ENCODE measurements around the gene JAZF1. TPM values are rescaled to one million over a fixed set of nuclear protein-coding genes. Genes with fewer than 3 reads are reported as not detected.

The JAZF1 gene
- total and polyA plus RNA-seq, 9 donors, result 10.4 to 36.0 (median 19.9) TPM

GRCh38 chr7:27911920-27912319 lies 268.7 kb downstream of the JAZF1 start:
- DNase-seq, result no peak
- H3K27ac ChIP-seq, result no peak overlapping the region
- no peaks in the 10 kb centered on the region for H3K4me1 ChIP-seq (ENCODE audit: insufficient read depth)
- TF ChIP-seq CTCF (IDR thresholded peaks at IDR 0.05) (no peak), EP300 (IDR thresholded peaks at IDR 0.05) (no peak), POLR2A (IDR thresholded peaks at IDR 0.05) (no peak)
- H3K36me3 ChIP-seq, result no peaks in the 10 kb centered on the region
- H3K27me3 ChIP-seq, result no peaks in the 10 kb centered on the region
- 89 to 91% (median 90%) methylated on average over 3 of the region's 3 CpGs for WGBS, 3 donors
- intact Hi-C loops (cut with DNase I), result no loop called here
- H3K9me3 ChIP-seq, result no peaks in the 10 kb centered on the region
- H3K4me3 ChIP-seq, result no peak overlapping the region

GRCh38 chr7:27910326-27910725 lies 270.3 kb downstream of the JAZF1 start:
- 81 to 87% (median 82%) methylated on average over 3 of the region's 3 CpGs for WGBS, 3 donors
- intact Hi-C loops (cut with DNase I), result no loop called here
- TF ChIP-seq EP300 (IDR thresholded peaks at IDR 0.05) (no peak), POLR2A (IDR thresholded peaks at IDR 0.05) (no peak), CTCF (IDR thresholded peaks at IDR 0.05) (no peak)

GRCh38 chr7:27908534-27909165 lies 271.9 kb downstream of the JAZF1 start:
- Histone ChIP-seq H3K4me1 (ENCODE audit: insufficient read depth) (no peaks in the 10 kb centered on the region), H3K4me3 (no peak overlapping the region), H3K27ac (no peak overlapping the region), H3K9me3 (no peaks in the 10 kb centered on the region), H3K36me3 (no peaks in the 10 kb centered on the region), H3K27me3 (no peaks in the 10 kb centered on the region)
- no peak for DNase-seq
- TF ChIP-seq POLR2A (IDR thresholded peaks at IDR 0.05) (no peak), EP300 (IDR thresholded peaks at IDR 0.05) (no peak), CTCF (IDR thresholded peaks at IDR 0.05) (no peak)
- intact Hi-C loops (cut with DNase I), result loop anchor here in 1 of 4 donors (10.0 kb wide), 1 partner anchor 164 kb away; the partner anchor contains the start of gene TAX1BP1
- 97 to 99% (median 98%) methylated on average over 4 of the region's 4 CpGs for WGBS, 3 donors

More at GRCh38 chr7:27910326-27910725, 270.3 kb downstream of the JAZF1 start:
- no peak for DNase-seq
- Histone ChIP-seq H3K27ac (no peak overlapping the region), H3K36me3 (no peaks in the 10 kb centered on the region), H3K4me1 (ENCODE audit: insufficient read depth) (no peaks in the 10 kb centered on the region), H3K4me3 (no peak overlapping the region), H3K9me3 (no peaks in the 10 kb centered on the region), H3K27me3 (no peaks in the 10 kb centered on the region)

GRCh38 chr7:27906385-27907091 lies 274.1 kb downstream of the JAZF1 start:
- 82 to 85% (median 83%) methylated on average over 4 of the region's 4 CpGs for WGBS, 3 donors
- no peaks in the 10 kb centered on the region for H3K36me3 ChIP-seq

More at GRCh38 chr7:27906385-27907091, 274.1 kb downstream of the JAZF1 start:
- no peak for TF ChIP-seq POLR2A (IDR thresholded peaks at IDR 0.05)
- no peak for TF ChIP-seq CTCF (IDR thresholded peaks at IDR 0.05)
- no peak for TF ChIP-seq EP300 (IDR thresholded peaks at IDR 0.05)
- no peak for DNase-seq
- no peaks in the 10 kb centered on the region for H3K9me3 ChIP-seq
- intact Hi-C loops (cut with DNase I), result loop anchor here in 1 of 4 donors (10.0 kb wide), 1 partner anchor 162 kb away; the partner anchor contains the start of gene TAX1BP1
- no peak overlapping the region for H3K4me3 ChIP-seq
- no peak overlapping the region for H3K27ac ChIP-seq
- no peaks in the 10 kb centered on the region for H3K27me3 ChIP-seq
- H3K4me1 ChIP-seq (ENCODE audit: insufficient read depth), result no peaks in the 10 kb centered on the region
